ENCODE measurements around the gene CCN5.

GRCh38 chr20:44750081-44750805 is 35.1 kb downstream of the CCN5 start:
- TF ChIP-seq, protein P1, sequence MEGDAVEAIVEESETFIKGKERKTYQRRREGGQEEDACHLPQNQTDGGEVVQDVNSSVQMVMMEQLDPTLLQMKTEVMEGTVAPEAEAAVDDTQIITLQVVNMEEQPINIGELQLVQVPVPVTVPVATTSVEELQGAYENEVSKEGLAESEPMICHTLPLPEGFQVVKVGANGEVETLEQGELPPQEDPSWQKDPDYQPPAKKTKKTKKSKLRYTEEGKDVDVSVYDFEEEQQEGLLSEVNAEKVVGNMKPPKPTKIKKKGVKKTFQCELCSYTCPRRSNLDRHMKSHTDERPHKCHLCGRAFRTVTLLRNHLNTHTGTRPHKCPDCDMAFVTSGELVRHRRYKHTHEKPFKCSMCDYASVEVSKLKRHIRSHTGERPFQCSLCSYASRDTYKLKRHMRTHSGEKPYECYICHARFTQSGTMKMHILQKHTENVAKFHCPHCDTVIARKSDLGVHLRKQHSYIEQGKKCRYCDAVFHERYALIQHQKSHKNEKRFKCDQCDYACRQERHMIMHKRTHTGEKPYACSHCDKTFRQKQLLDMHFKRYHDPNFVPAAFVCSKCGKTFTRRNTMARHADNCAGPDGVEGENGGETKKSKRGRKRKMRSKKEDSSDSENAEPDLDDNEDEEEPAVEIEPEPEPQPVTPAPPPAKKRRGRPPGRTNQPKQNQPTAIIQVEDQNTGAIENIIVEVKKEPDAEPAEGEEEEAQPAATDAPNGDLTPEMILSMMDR (IDR thresholded peaks at IDR 0.05) = no peak
- TF ChIP-seq POLR2A (IDR thresholded peaks at IDR 0.05) = no peak

Data from breast epithelium (tissue), 3 donors.